Measurements from ENCODE around the gene SV2B.

The SV2B gene

DNA sequence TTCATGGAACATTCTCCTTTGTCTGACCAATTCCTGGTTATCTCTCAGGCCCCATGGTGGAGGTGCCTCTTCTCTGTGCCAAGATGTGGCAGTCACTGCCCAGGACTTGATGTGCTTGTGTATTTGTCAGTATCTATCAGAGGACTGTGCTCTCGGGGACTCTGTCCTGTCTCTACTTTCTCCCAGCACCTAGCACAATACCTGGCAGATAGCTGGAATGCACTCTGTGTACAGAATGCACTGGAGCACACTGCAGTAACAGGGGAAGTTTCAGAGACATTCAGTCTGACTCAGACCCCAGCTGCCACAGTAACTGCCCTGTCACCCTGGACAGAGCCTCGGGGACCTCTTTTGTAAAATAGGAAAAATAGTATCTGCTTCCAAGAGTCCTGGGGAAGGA lies 34.6 kb upstream of the SV2B start:
- TF ChIP-seq CTCF (IDR thresholded peaks at IDR 0.05; ENCODE audit: insufficient read depth, missing control alignments): no peak
- FAIRE-seq: no peak
- no peak for DNase-seq (ENCODE audit: insufficient read length, low spot score)

GRCh38 chr15:91067036-91067435 lies 33.0 kb upstream of the SV2B start:
- DNase-seq (ENCODE audit: insufficient read length, low spot score) (no peak), FAIRE-seq (no peak)
- no peak for TF ChIP-seq CTCF (IDR thresholded peaks at IDR 0.05; ENCODE audit: insufficient read depth, missing control alignments)

GRCh38 chr15:91068436-91068835 lies 31.6 kb upstream of the SV2B start:
- TF ChIP-seq CTCF (IDR thresholded peaks at IDR 0.05; ENCODE audit: insufficient read depth, missing control alignments): no peak
- no peak for DNase-seq (ENCODE audit: insufficient read length, low spot score)
- no peak for FAIRE-seq

- DNase-seq (ENCODE audit: insufficient read length, low spot score) (no peak), FAIRE-seq (no peak)
- peak; percentile 17 for TF ChIP-seq CTCF (IDR thresholded peaks at IDR 0.05; ENCODE audit: insufficient read depth, missing control alignments)
These were observed 31.1 kb upstream of the SV2B start for GRCh38 chr15:91068966-91069365.

- FAIRE-seq (no peak), DNase-seq (ENCODE audit: insufficient read length, low spot score) (no peak)
- TF ChIP-seq CTCF (IDR thresholded peaks at IDR 0.05; ENCODE audit: insufficient read depth, missing control alignments): no peak
These were observed 29.2 kb upstream of the SV2B start for GRCh38 chr15:91070872-91071271.

- FAIRE-seq (no peak), DNase-seq (ENCODE audit: insufficient read length, low spot score) (no peak)
- TF ChIP-seq CTCF (IDR thresholded peaks at IDR 0.05; ENCODE audit: insufficient read depth, missing control alignments): no peak
These were observed 27.9 kb upstream of the SV2B start for GRCh38 chr15:91072161-91072560.

DNA sequence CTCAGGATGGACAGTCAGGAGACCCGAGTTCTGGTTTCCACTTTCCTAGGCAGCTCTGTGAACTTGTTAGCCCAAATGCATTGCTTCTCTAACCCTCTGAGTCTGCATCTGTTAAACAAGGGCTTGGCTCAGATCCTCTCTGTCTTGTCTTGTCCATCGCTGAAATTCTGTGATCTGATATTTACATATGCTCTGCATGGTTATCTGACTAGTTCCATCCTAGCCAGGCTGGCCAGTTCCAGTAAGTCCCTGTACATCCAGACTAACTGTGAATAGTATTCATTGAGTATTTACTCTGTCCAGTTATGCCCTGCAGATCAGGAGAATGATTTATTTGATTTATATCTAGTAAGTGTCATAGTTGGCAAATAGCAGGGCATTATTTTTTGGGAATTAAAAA lies 27.0 kb upstream of the SV2B start:
- DNase-seq (ENCODE audit: insufficient read length, low spot score) (no peak), FAIRE-seq (no peak)
- no peak for TF ChIP-seq CTCF (IDR thresholded peaks at IDR 0.05; ENCODE audit: insufficient read depth, missing control alignments)
